Activated CD8-positive, alpha-beta memory T cell treated with anti-CD3 and anti-CD28 coated beads for 1 hour (primary cell): ENCODE results near the gene ZNF786.
A peak's percentile ranks its signal among the peaks of the same experiment; 100 is the strongest.
"Not testable (repeated sequence)": the region's sequence is repeated elsewhere in the genome, so short reads cannot be mapped to it uniquely, and the experiment has no call there.

Source experiments
- DNase-seq, 2 donors: peaks; one replicate each; pipeline ENCODE4 v3.0.0-alpha.2; 2020; ENCODE audit warnings: low read depth in 1 of 2; ENCODE audit errors: extremely low read depth in 1 of 2

Gene ZNF786

GRCh38 chr7:149081914-149082313 is 8.6 kb downstream of the ZNF786 start:
- DNase-seq: no peak

- DNase-seq: no peak
Measured at GRCh38 chr7:149077594-149077993, 12.9 kb downstream of the ZNF786 start.

GRCh38 chr7:149075286-149075685 is 15.2 kb downstream of the ZNF786 start:
- no peak for DNase-seq

- no peak for DNase-seq
Measured at GRCh38 chr7:149074116-149074885, 16.2 kb downstream of the ZNF786 start.

- no peak for DNase-seq
Measured at GRCh38 chr7:149072438-149072775, 18.1 kb downstream of the ZNF786 start.

GRCh38 chr7:149071641-149072437 is 18.7 kb downstream of the ZNF786 start:
- DNase-seq: peak in 1 of 2 donors; percentile 21

GRCh38 chr7:149071182-149071635 is 19.3 kb downstream of the ZNF786 start:
- no peak for DNase-seq

- no peak for DNase-seq
Measured at GRCh38 chr7:149070372-149071125, 20.0 kb downstream of the ZNF786 start.

GRCh38 chr7:149067869-149068268 is 22.6 kb downstream of the ZNF786 start:
- no peak for DNase-seq

GRCh38 chr7:149063476-149063875 is 27.0 kb downstream of the ZNF786 start:
- DNase-seq: no peak

- DNase-seq: not testable (repeated sequence)
Measured at GRCh38 chr7:149062217-149062899, 28.2 kb downstream of the ZNF786 start.

GRCh38 chr7:149060156-149060555 is 30.4 kb downstream of the ZNF786 start:
- no peak for DNase-seq

- DNase-seq: no peak
Measured at GRCh38 chr7:149053885-149054284, 36.6 kb downstream of the ZNF786 start.

GRCh38 chr7:149053384-149053783 is 37.1 kb downstream of the ZNF786 start:
- no peak for DNase-seq

GRCh38 chr7:149050941-149051340 is 39.6 kb downstream of the ZNF786 start:
- no peak for DNase-seq

- no peak for DNase-seq
Measured at GRCh38 chr7:149048805-149049204, 41.7 kb downstream of the ZNF786 start.

GRCh38 chr7:149046416-149046815 is 44.1 kb downstream of the ZNF786 start:
- DNase-seq: no peak

- DNase-seq: no peak
Measured at GRCh38 chr7:149043936-149044335, 46.6 kb downstream of the ZNF786 start.

- no peak for DNase-seq
Measured at GRCh38 chr7:149041350-149041749, 49.2 kb downstream of the ZNF786 start.

GRCh38 chr7:149038641-149039040 is 51.9 kb downstream of the ZNF786 start:
- not testable (repeated sequence) for DNase-seq

GRCh38 chr7:149036676-149037075 is 53.8 kb downstream of the ZNF786 start:
- DNase-seq: no peak
